Raji (cell line): ENCODE measurements around the gene MARCHF9.

ENCODE experiments used
- POLR2A ChIP-seq: IDR thresholded peaks from 2 replicates; pipeline ENCODE4 v1.6.1; 2011; ENCODE audit warnings: low read depth, low read length, control low read depth; ENCODE audit not compliant: insufficient read depth

Gene MARCHF9

DNA sequence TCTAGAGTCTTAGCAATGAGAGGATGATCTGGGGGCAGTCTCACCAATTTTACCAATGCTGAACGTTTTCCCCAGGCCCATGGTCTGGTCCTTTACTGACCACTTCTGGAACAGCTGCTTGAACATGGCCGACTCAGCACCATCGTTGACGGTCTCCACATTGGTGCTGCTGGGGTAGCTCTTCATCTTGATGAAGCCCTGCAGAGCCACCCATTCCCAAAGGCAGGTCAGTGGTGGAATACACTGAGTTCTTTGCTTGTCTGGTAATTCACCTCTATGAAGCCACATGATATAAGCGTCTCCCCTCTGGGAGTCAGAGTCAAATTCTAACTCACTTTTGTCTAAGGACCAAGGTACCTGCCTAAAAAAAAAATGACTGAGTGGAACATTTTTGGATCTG lies 53.4 kb downstream of the MARCHF9 start:
- no peak for TF ChIP-seq POLR2A

DNA sequence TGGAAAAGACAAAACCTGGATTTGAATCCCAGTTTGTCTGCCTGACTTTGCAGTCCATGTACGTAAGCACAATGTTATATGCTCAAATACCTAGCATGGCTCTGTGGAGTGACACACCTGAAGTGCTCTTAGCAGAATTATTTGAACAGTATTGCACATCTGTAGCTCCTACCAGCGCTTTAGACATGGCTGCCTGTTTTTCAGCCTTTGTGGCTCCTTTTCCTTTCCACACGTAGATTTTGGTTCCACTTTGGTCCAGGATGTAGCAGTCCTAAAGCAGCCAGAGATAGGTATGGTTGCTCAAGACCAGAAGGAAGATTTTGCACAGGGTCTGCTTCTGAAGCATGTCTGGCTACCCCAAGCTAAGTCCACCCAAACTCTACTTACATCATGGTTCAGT lies 54.5 kb downstream of the MARCHF9 start:
- no peak for TF ChIP-seq POLR2A
